ENCODE results near the gene LYPD6B.

Gene LYPD6B

DNA sequence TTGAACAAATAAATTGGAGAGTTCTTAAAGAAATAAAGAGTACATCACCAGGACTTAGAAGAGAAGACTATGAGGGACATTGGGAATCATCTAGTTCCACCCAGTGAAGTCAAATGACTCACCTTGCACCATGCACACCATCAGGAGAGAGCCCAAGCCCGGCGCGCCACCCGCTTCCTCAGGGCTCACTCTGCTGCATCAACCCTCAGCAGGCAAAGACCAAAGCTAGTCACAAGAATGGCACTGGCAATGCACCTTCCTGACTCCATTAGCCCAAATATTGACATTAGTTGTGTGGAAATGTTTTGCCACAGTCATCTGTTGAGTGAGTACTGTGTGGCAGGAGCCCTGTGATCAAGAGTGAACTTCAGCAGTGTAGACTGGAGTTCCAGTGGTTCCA lies 7.1 kb upstream of the LYPD6B start:
- H3K27ac ChIP-seq = no peak overlapping the region
- TF ChIP-seq, protein P1, sequence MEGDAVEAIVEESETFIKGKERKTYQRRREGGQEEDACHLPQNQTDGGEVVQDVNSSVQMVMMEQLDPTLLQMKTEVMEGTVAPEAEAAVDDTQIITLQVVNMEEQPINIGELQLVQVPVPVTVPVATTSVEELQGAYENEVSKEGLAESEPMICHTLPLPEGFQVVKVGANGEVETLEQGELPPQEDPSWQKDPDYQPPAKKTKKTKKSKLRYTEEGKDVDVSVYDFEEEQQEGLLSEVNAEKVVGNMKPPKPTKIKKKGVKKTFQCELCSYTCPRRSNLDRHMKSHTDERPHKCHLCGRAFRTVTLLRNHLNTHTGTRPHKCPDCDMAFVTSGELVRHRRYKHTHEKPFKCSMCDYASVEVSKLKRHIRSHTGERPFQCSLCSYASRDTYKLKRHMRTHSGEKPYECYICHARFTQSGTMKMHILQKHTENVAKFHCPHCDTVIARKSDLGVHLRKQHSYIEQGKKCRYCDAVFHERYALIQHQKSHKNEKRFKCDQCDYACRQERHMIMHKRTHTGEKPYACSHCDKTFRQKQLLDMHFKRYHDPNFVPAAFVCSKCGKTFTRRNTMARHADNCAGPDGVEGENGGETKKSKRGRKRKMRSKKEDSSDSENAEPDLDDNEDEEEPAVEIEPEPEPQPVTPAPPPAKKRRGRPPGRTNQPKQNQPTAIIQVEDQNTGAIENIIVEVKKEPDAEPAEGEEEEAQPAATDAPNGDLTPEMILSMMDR (conservative IDR thresholded peaks at IDR 0.05) = no peak
- TF ChIP-seq ZFX (IDR thresholded peaks at IDR 0.05) = no peak

DNA sequence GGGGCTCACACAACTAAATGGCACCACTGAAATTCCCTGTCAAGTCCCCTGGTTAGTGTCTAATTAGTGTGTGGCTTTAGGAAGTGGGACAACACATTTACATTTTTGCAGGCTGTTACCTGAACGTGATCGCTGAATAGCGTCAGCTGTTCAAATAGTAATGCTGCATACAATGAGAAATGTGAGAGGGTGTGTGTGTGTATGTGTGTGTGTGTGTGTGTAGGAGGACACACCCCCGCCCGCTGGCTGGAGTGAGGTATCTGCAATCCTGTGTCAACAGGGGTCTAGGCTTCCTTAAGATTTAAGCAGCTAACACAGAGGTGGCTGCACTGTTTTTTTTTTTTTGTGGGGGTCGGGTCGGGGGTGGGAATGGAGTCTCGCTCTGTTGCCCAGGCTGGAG lies 4.8 kb upstream of the LYPD6B start:
- no peak overlapping the region for H3K27ac ChIP-seq
- TF ChIP-seq ZFX (IDR thresholded peaks at IDR 0.05) = no peak

DNA sequence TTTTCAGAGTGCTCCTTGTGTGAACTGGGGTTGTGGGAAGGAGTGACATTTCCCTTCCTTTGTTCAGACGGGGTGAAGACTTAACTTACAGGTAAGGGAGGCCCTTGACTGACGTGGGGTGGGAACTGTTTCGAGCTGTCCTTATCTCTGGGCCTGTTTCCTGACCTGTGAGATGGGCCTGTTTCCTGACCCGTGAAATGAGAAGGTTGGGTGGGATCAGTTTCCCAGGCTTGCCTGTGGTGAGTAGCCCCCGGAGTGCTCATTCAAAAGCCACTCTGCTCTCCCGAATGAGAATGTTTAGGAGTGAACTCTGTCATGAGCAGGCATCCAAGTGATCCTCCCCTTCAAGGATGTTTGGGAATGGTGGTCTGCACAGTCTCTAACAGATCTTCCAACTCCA lies 4.1 kb upstream of the LYPD6B start:
- H3K27ac ChIP-seq = no peak overlapping the region
- TF ChIP-seq, protein P1 (conservative IDR thresholded peaks at IDR 0.05) = no peak
- TF ChIP-seq ZFX (IDR thresholded peaks at IDR 0.05) = no peak

DNA sequence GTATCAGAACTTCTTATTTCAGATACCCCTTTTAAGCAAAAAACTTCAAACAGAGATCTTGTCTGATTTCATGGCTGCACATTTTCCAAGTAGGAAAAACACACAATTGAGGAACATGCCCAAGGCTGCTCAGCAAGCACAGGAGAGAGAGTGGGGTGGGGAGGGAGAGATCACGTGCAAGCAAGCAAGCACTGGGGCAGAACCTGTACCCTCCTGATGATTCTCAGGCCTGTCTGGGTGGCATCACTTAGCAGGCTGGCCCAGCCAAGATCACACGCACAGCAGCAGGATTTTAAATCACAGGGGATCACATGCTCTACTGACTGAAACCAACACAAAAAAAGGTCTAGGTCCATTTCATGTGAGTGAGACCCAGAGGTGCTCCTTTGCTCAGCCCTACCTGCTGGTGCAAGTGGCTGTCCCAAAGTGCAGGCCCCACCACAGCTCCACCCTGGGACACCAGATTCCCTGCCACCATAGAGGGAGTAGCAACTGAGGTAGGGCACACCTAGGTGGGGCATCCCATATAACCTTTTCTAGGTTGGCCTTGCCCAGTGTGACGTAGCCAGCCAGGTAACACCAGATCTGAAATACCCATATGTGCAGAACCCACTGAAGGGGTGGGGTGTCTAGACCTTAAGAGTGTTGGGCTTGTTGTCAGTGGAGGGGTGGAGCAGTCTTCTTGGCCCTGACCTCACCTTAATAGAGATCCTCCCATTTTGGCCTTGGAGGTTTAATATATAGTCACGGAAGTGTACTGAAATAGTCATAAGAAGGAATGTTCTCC lies 1.8 kb upstream of the LYPD6B start:
- TF ChIP-seq, protein P1 (conservative IDR thresholded peaks at IDR 0.05) = no peak
- TF ChIP-seq ZFX (IDR thresholded peaks at IDR 0.05) = no peak
- H3K27ac ChIP-seq = no peak overlapping the region

DNA sequence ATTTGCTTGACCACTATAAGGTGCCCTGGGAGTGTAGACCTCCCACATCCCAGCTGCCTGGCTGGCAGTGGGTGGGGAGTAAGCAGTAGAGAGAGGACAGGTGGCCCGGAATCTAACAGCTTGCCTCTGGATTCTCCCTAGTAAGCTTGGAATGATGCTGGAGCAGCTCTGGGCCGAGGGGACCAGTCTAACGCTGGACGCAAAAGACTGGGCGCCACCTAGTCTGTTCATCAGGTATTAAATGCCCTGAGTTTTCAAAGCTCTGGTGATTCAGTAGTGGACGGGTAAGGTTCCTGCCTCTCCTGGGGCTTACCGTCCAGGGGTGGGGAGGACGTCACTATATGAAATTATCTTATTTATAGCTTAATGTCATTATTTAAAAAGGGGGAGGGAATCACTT lies 648 bp upstream of the LYPD6B start:
- no peak overlapping the region for H3K27ac ChIP-seq
- TF ChIP-seq, protein P1 (conservative IDR thresholded peaks at IDR 0.05) = no peak
- TF ChIP-seq ZFX (IDR thresholded peaks at IDR 0.05) = no peak

DNA sequence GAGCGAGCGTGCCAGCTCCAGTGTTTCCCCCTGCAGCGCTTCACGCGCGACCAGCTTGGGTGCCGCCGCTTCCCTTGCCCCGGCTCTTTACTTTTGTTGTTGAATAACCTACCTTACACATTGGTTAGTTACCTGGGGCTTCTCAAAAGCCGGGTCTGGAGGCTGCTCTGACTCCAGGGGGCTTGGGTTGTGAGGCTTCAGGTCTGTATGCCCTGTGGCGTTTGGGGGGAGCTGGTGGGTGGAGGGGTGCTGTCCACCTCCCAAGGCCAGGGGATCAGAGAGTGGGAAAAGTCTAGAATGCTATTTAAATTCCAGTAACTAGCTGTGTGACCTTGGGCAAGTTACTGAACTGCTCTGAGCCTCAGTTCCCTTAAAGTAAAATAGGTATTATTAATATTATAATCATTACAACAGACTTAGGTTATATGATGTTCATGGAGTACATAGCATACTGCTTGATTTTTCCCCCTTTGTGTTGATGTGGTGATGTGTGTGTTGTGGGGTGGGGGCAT lies 770 bp downstream of the LYPD6B start:
- H3K27ac ChIP-seq = no peak overlapping the region
- TF ChIP-seq, protein P1 (conservative IDR thresholded peaks at IDR 0.05) = no peak
- TF ChIP-seq ZFX (IDR thresholded peaks at IDR 0.05) = no peak

DNA sequence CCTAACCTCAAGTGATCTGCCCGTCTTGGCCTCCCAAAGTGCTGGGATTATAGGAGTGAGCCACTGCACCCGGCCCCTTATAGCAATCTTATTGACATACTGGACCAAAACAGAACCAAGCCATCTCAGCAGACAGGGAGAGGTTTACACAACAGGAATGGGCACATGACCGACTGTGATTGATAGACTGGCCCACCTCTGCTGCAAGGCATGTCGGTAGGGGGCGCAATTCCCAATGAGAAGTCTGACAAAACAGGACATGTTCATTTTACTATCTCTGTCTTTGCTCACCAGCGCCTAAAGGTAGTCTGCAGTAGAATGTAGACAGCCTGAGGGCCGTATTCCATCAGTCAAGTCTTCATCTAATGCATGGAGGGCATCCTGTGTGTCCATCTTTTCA lies 2.0 kb downstream of the LYPD6B start:
- H3K27ac ChIP-seq = no peak overlapping the region
- TF ChIP-seq, protein P1 (conservative IDR thresholded peaks at IDR 0.05) = peak; percentile 76
- TF ChIP-seq ZFX (IDR thresholded peaks at IDR 0.05) = no peak

DNA sequence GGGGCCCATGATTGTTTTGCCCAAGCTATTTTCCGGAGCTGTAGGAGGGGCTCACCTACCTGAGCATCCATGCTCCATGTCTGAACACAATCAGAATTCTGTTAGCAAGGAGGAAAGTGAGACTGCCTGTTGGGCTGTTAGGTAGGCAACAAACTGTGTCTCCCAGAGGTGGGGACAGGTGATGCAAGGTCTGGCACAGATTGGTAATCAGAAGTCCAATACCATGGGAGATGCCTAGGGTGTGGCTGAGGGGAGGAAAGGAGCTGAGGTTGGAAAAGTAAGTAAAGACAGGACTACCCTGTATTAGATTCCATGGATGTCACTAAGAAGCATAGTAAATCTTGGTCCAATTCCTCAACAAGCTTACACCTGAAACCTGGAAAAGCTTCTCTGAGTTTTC lies 3.0 kb downstream of the LYPD6B start:
- TF ChIP-seq ZFX (IDR thresholded peaks at IDR 0.05) = no peak
- TF ChIP-seq, protein P1 (conservative IDR thresholded peaks at IDR 0.05) = no peak
- H3K27ac ChIP-seq = no peak overlapping the region

Measured in C4-2B (cell line).